Mesendoderm (in vitro differentiated cells): Measurements from ENCODE around the gene CEMIP.

Experiments
- DNase-seq: peaks from one replicate; pipeline ENCODE4 v3.0.0; 2013
- H2AK5ac ChIP-seq: 2 replicates; pipeline ENCODE4 v1.6.1; 2013; ENCODE audit warnings: low read length, inconsistent platforms
- H2BK120ac ChIP-seq: 2 replicates; pipeline ENCODE4 v1.6.1; 2013; ENCODE audit warnings: low read depth, mild to moderate bottlenecking, low read length, moderate library complexity, mixed read lengths
- H2BK15ac ChIP-seq: replicated peaks from 2 replicates; pipeline ENCODE4 v1.6.1; 2013; ENCODE audit warnings: low read depth, mild to moderate bottlenecking, moderate library complexity
- H2BK5ac ChIP-seq: 2 replicates; pipeline ENCODE4 v1.6.1; 2013; ENCODE audit warnings: low read length, inconsistent platforms
- H3K18ac ChIP-seq: 2 replicates; pipeline ENCODE4 v1.6.1; 2013; ENCODE audit warnings: mild to moderate bottlenecking, low read length, mixed read lengths
- H3K23ac ChIP-seq: one replicate; pipeline ENCODE4 v1.6.1; 2013; ENCODE audit warnings: low read length
- H3K27ac ChIP-seq: 2 replicates; pipeline ENCODE4 v1.5.1; 2013; ENCODE audit warnings: low read depth, mild to moderate bottlenecking, inconsistent platforms, low read length, moderate library complexity
- H3K27me3 ChIP-seq: 2 replicates; pipeline ENCODE4 v1.6.1; 2013; ENCODE audit warnings: low read length, control low read depth, mild to moderate bottlenecking, inconsistent platforms; ENCODE audit not compliant: insufficient read depth, poor library complexity
- H3K36me3 ChIP-seq: 2 replicates; pipeline ENCODE4 v1.6.1; 2013; ENCODE audit warnings: low read length, inconsistent platforms; ENCODE audit not compliant: control insufficient read depth, insufficient read depth
- H3K4ac ChIP-seq: one replicate; pipeline ENCODE4 v1.6.1; 2013; ENCODE audit warnings: low read depth, mild to moderate bottlenecking, low read length, moderate library complexity
- H3K4me1 ChIP-seq: 2 replicates; pipeline ENCODE4 v1.6.1; 2013; ENCODE audit warnings: low read depth, low read length, inconsistent platforms; ENCODE audit not compliant: control insufficient read depth
- H3K4me2 ChIP-seq: 2 replicates; pipeline ENCODE4 v1.6.1; 2013; ENCODE audit warnings: low read length
- H3K4me3 ChIP-seq: 2 replicates; pipeline ENCODE4 v1.5.1; 2013; ENCODE audit warnings: mild to moderate bottlenecking, low read length
- H3K56ac ChIP-seq: one replicate; pipeline ENCODE4 v1.6.1; 2013; ENCODE audit warnings: low read length
- H3K79me1 ChIP-seq: 2 replicates; pipeline ENCODE4 v1.6.1; 2013; ENCODE audit warnings: low read length, inconsistent platforms
- H3K79me2 ChIP-seq: 2 replicates; pipeline ENCODE4 v1.6.1; 2013; ENCODE audit warnings: mild to moderate bottlenecking, low read length; ENCODE audit not compliant: control insufficient read depth, insufficient read depth
- H3K9ac ChIP-seq: 2 replicates; pipeline ENCODE4 v1.6.1; 2013; ENCODE audit warnings: low read length, inconsistent platforms
- H4K5ac ChIP-seq: one replicate; pipeline ENCODE4 v1.6.1; 2013; ENCODE audit warnings: low read length
- H4K8ac ChIP-seq: one replicate; pipeline ENCODE4 v1.6.1; 2013; ENCODE audit warnings: low read depth, mild to moderate bottlenecking, control low read depth, low read length, moderate library complexity
- WGBS: extraction: QIAGEN DNeasy Blood & Tissue Kit; methylation state at CpG from one replicate; pipeline ENCODE4 v1.1.7; 2013; ENCODE audit warnings: low lambda C conversion rate, missing lambda C conversion rate; ENCODE audit not compliant: insufficient coverage; ENCODE audit errors: extremely low coverage; 5-methylcytosine and 5-hydroxymethylcytosine counted together

Gene CEMIP

GRCh38 chr15:80924278-80924677, 145.1 kb downstream of the CEMIP start:
- DNase-seq, result no peak
- no peak overlapping the region for H2BK5ac ChIP-seq
- no peak overlapping the region for H2BK15ac ChIP-seq
- no peak overlapping the region for H3K23ac ChIP-seq
- no peak overlapping the region for H3K27ac ChIP-seq
- no peak overlapping the region for H4K5ac ChIP-seq
- H4K8ac ChIP-seq, result no peak overlapping the region
- H3K4ac ChIP-seq, result no peak overlapping the region
- H3K4me2 ChIP-seq, result no peak overlapping the region
- H3K18ac ChIP-seq, result no peak overlapping the region
- H3K56ac ChIP-seq, result no peak overlapping the region
- H2BK120ac ChIP-seq, result no peak overlapping the region
- H3K9ac ChIP-seq, result no peak overlapping the region
- H3K4me3 ChIP-seq, result no peak overlapping the region
- no peaks in the 10 kb centered on the region for H3K4me1 ChIP-seq
- no peaks in the 10 kb centered on the region for H3K79me2 ChIP-seq
- no CpG with 5 or more reads among the region's 4 CpGs for WGBS
- H3K79me1 ChIP-seq, result no peaks in the 10 kb centered on the region
- H3K27me3 ChIP-seq, result no peaks in the 10 kb centered on the region
- no peak overlapping the region for H2AK5ac ChIP-seq
- no peaks in the 10 kb centered on the region for H3K36me3 ChIP-seq

GRCh38 chr15:80925597-80926059, 146.5 kb downstream of the CEMIP start:
- no peaks in the 10 kb centered on the region for H3K79me2 ChIP-seq
- no CpG with 5 or more reads among the region's 17 CpGs for WGBS
- H4K8ac ChIP-seq, result no peak overlapping the region
- H2BK5ac ChIP-seq, result no peak overlapping the region
- H3K18ac ChIP-seq, result no peak overlapping the region
- no peak overlapping the region for H2BK15ac ChIP-seq
- H3K27me3 ChIP-seq, result no peaks in the 10 kb centered on the region
- no peak overlapping the region for H2AK5ac ChIP-seq
- H2BK120ac ChIP-seq, result no peak overlapping the region
- H3K4me1 ChIP-seq, result no peaks in the 10 kb centered on the region
- no peak overlapping the region for H3K4me2 ChIP-seq
- no peaks in the 10 kb centered on the region for H3K79me1 ChIP-seq
- no peak overlapping the region for H3K56ac ChIP-seq
- no peak overlapping the region for H3K4ac ChIP-seq
- no peak overlapping the region for H3K23ac ChIP-seq
- H4K5ac ChIP-seq, result no peak overlapping the region
- H3K27ac ChIP-seq, result no peak overlapping the region
- no peak overlapping the region for H3K4me3 ChIP-seq
- H3K36me3 ChIP-seq, result no peaks in the 10 kb centered on the region
- no peak for DNase-seq
- H3K9ac ChIP-seq, result no peak overlapping the region

GRCh38 chr15:80926126-80926525, 147.0 kb downstream of the CEMIP start:
- Histone ChIP-seq H3K4me1 (no peaks in the 10 kb centered on the region), H4K8ac (no peak overlapping the region), H2AK5ac (no peak overlapping the region), H3K27me3 (no peaks in the 10 kb centered on the region), H3K27ac (no peak overlapping the region), H3K4me3 (no peak overlapping the region), H2BK15ac (no peak overlapping the region), H3K23ac (no peak overlapping the region), H4K5ac (no peak overlapping the region), H2BK120ac (no peak overlapping the region), H3K79me2 (no peaks in the 10 kb centered on the region), H3K4me2 (no peak overlapping the region), H3K79me1 (no peaks in the 10 kb centered on the region), H3K9ac (no peak overlapping the region), H3K18ac (no peak overlapping the region), H3K36me3 (no peaks in the 10 kb centered on the region), H3K4ac (no peak overlapping the region), H3K56ac (no peak overlapping the region), H2BK5ac (no peak overlapping the region)
- no peak for DNase-seq
- no CpG with 5 or more reads among the region's 3 CpGs for WGBS

GRCh38 chr15:80929225-80929624, 150.1 kb downstream of the CEMIP start:
- no peak overlapping the region for H4K8ac ChIP-seq
- no peak for DNase-seq
- H2BK5ac ChIP-seq, result no peak overlapping the region
- H3K27me3 ChIP-seq, result no peaks in the 10 kb centered on the region
- no peaks in the 10 kb centered on the region for H3K79me1 ChIP-seq
- no peak overlapping the region for H3K4me2 ChIP-seq
- no peak overlapping the region for H3K4me3 ChIP-seq
- no peak overlapping the region for H3K56ac ChIP-seq
- no peak overlapping the region for H3K23ac ChIP-seq
- no peak overlapping the region for H2BK15ac ChIP-seq
- no peak overlapping the region for H3K27ac ChIP-seq
- no peaks in the 10 kb centered on the region for H3K36me3 ChIP-seq
- no peaks in the 10 kb centered on the region for H3K4me1 ChIP-seq
- WGBS, result no CpG with 5 or more reads among the region's 4 CpGs
- no peak overlapping the region for H3K18ac ChIP-seq
- H2BK120ac ChIP-seq, result no peak overlapping the region
- no peak overlapping the region for H4K5ac ChIP-seq
- no peak overlapping the region for H2AK5ac ChIP-seq
- no peak overlapping the region for H3K9ac ChIP-seq
- no peak overlapping the region for H3K4ac ChIP-seq
- H3K79me2 ChIP-seq, result no peaks in the 10 kb centered on the region

- H2BK5ac ChIP-seq, result no peak overlapping the region
- no peaks in the 10 kb centered on the region for H3K36me3 ChIP-seq
- H3K27ac ChIP-seq, result no peak overlapping the region
- peaks cover 3% of the 10 kb centered on the region for H3K4me1 ChIP-seq
- H3K4ac ChIP-seq, result no peak overlapping the region
- H3K79me2 ChIP-seq, result no peaks in the 10 kb centered on the region
- H3K4me3 ChIP-seq, result no peak overlapping the region
- no peak overlapping the region for H3K23ac ChIP-seq
- no CpG with 5 or more reads among the region's 4 CpGs for WGBS
- no peak for DNase-seq
- H3K27me3 ChIP-seq, result no peaks in the 10 kb centered on the region
- no peak overlapping the region for H3K4me2 ChIP-seq
- H3K9ac ChIP-seq, result no peak overlapping the region
- no peak overlapping the region for H2BK15ac ChIP-seq
- no peak overlapping the region for H4K8ac ChIP-seq
- H3K56ac ChIP-seq, result no peak overlapping the region
- no peaks in the 10 kb centered on the region for H3K79me1 ChIP-seq
- no peak overlapping the region for H3K18ac ChIP-seq
- H2AK5ac ChIP-seq, result no peak overlapping the region
- no peak overlapping the region for H4K5ac ChIP-seq
- H2BK120ac ChIP-seq, result no peak overlapping the region
Observed at GRCh38 chr15:80929689-80930088, 150.5 kb downstream of the CEMIP start.

GRCh38 chr15:80931191-80931590, 152.0 kb downstream of the CEMIP start:
- H3K36me3 ChIP-seq, result no peaks in the 10 kb centered on the region
- no peak overlapping the region for H4K5ac ChIP-seq
- no peak overlapping the region for H3K27ac ChIP-seq
- no peak overlapping the region for H3K18ac ChIP-seq
- H3K27me3 ChIP-seq, result no peaks in the 10 kb centered on the region
- peaks cover 10% of the 10 kb centered on the region for H3K4me1 ChIP-seq
- no CpG with 5 or more reads among the region's 2 CpGs for WGBS
- H3K56ac ChIP-seq, result no peak overlapping the region
- H3K4ac ChIP-seq, result no peak overlapping the region
- H3K79me2 ChIP-seq, result no peaks in the 10 kb centered on the region
- H3K23ac ChIP-seq, result no peak overlapping the region
- no peaks in the 10 kb centered on the region for H3K79me1 ChIP-seq
- H2BK5ac ChIP-seq, result no peak overlapping the region
- no peak overlapping the region for H2AK5ac ChIP-seq
- H3K9ac ChIP-seq, result no peak overlapping the region
- no peak overlapping the region for H4K8ac ChIP-seq
- no peak for DNase-seq
- H3K4me2 ChIP-seq, result no peak overlapping the region
- H2BK15ac ChIP-seq, result no peak overlapping the region
- H3K4me3 ChIP-seq, result no peak overlapping the region
- no peak overlapping the region for H2BK120ac ChIP-seq
